HEK293 (cell line): ENCODE measurements around the gene HSD17B12.

Experiments used
- CTCF ChIA-PET: fragments of 350-600 bp; formaldehyde crosslinking; extraction: SDS; loops from one replicate; lab custom pipeline; 2021; ENCODE audit warnings: antibody characterized with exemption; lab: Yijun Ruan, JAX
- POLR2A ChIA-PET: fragments of 300-600 bp; formaldehyde crosslinking; extraction: SDS; loops from one replicate; lab custom pipeline; 2020; ENCODE audit warnings: antibody characterized with exemption, inconsistent platforms; lab: Yijun Ruan, JAX
- H3K27ac ChIP-seq: fragments of 200-500 bp; sonication (Bioruptor generic); 2 replicates; pipeline ENCODE4 v1.5.1; 2014; ENCODE audit warnings: low read depth, low read length, control low read depth, inconsistent platforms; ENCODE audit errors: extremely low read depth
- H3K36me3 ChIP-seq, 2 experiments: fragments of 200-500 bp in 1 of 2; sonication (Bioruptor generic) in 1 of 2; 1 replicate in 1 of 2; 2 replicates in 1 of 2; pipeline ENCODE4 v1.5.1; 2014 to 2017; ENCODE audit warnings: inconsistent platforms in 2 of 2, low read length in 2 of 2; ENCODE audit not compliant: control insufficient read depth in 2 of 2, insufficient read depth in 1 of 2
- H3K4me1 ChIP-seq: fragments of 200-500 bp; sonication (Bioruptor generic); 2 replicates; pipeline ENCODE4 v1.5.1; 2014; ENCODE audit warnings: mild to moderate bottlenecking, low read length, inconsistent platforms; ENCODE audit not compliant: control insufficient read depth, insufficient read depth
- H3K4me3 ChIP-seq: 2 replicates; pipeline ENCODE4 v1.5.1; 2011; ENCODE audit warnings: low read depth, mild to moderate bottlenecking, control low read depth, low read length, moderate library complexity
- H3K9me3 ChIP-seq: fragments of 200-500 bp; sonication (Bioruptor generic); 2 replicates; pipeline ENCODE4 v1.5.1; 2014; ENCODE audit warnings: low read depth, low read length, inconsistent platforms; ENCODE audit not compliant: control insufficient read depth, insufficient read depth
- ELK4 ChIP-seq: IDR thresholded peaks from 2 replicates; pipeline ENCODE4 v1.6.1; 2011; ENCODE audit warnings: mild to moderate bottlenecking, low read depth, low read length, borderline replicate concordance
- FEZF1 ChIP-seq: fragments of 450-650 bp; formaldehyde crosslinking; IDR thresholded peaks from 2 replicates; pipeline ENCODE4 v1.5.1; 2016; ENCODE audit warnings: missing biosample characterization, missing genetic modification characterization
- GLIS2 ChIP-seq: fragments of 450-650 bp; formaldehyde crosslinking; IDR thresholded peaks from 2 replicates; pipeline ENCODE4 v1.5.1; 2016; ENCODE audit warnings: missing biosample characterization, missing genetic modification characterization
- KLF16 ChIP-seq: fragments of 450-650 bp; formaldehyde crosslinking; IDR thresholded peaks from 2 replicates; pipeline ENCODE4 v1.5.1; 2017; ENCODE audit warnings: missing biosample characterization, missing genetic modification characterization
- ZNF16 ChIP-seq: fragments of 450-650 bp; formaldehyde crosslinking; IDR thresholded peaks from 2 replicates; pipeline ENCODE4 v1.5.1; 2016; ENCODE audit warnings: low read depth, missing biosample characterization, missing genetic modification characterization
- ZNF175 ChIP-seq: fragments of 450-650 bp; formaldehyde crosslinking; IDR thresholded peaks from 2 replicates; pipeline ENCODE4 v1.5.1; 2016; ENCODE audit warnings: missing biosample characterization, missing genetic modification characterization
- ZNF18 ChIP-seq: fragments of 450-650 bp; formaldehyde crosslinking; IDR thresholded peaks from 2 replicates; pipeline ENCODE4 v1.5.1; 2016; ENCODE audit warnings: missing biosample characterization, missing genetic modification characterization
- ZNF214 ChIP-seq: fragments of 450-650 bp; formaldehyde crosslinking; IDR thresholded peaks from 2 replicates; pipeline ENCODE4 v1.5.1; 2017; ENCODE audit warnings: missing biosample characterization, mild to moderate bottlenecking, missing genetic modification characterization, borderline replicate concordance
- ZNF292 ChIP-seq: fragments of 450-650 bp; formaldehyde crosslinking; IDR thresholded peaks from 2 replicates; pipeline ENCODE4 v1.5.1; 2016; ENCODE audit warnings: low read depth, missing biosample characterization, missing genetic modification characterization, borderline replicate concordance
- ZNF350 ChIP-seq: fragments of 450-650 bp; formaldehyde crosslinking; IDR thresholded peaks from 2 replicates; pipeline ENCODE4 v1.5.0; 2017; ENCODE audit warnings: missing biosample characterization, mild to moderate bottlenecking, missing genetic modification characterization
- ZNF354C ChIP-seq: fragments of 450-650 bp; formaldehyde crosslinking; IDR thresholded peaks from 2 replicates; pipeline ENCODE4 v1.5.1; 2016; ENCODE audit warnings: missing biosample characterization, missing genetic modification characterization, low read depth, borderline replicate concordance
- ZNF398 ChIP-seq: fragments of 450-650 bp; formaldehyde crosslinking; IDR thresholded peaks from 2 replicates; pipeline ENCODE4 v1.5.1; 2017; ENCODE audit warnings: missing biosample characterization, missing genetic modification characterization
- ZNF423 ChIP-seq: fragments of 450-650 bp; formaldehyde crosslinking; IDR thresholded peaks from 2 replicates; pipeline ENCODE4 v1.5.1; 2016; ENCODE audit warnings: missing biosample characterization, missing genetic modification characterization
- ZNF48 ChIP-seq: fragments of 450-650 bp; formaldehyde crosslinking; IDR thresholded peaks from 2 replicates; pipeline ENCODE4 v1.5.1; 2016; ENCODE audit warnings: missing biosample characterization, missing genetic modification characterization
- ZNF488 ChIP-seq: fragments of 450-650 bp; formaldehyde crosslinking; IDR thresholded peaks from 2 replicates; pipeline ENCODE4 v1.5.1; 2016; ENCODE audit warnings: missing biosample characterization, missing genetic modification characterization
- ZNF610 ChIP-seq: fragments of 450-650 bp; formaldehyde crosslinking; IDR thresholded peaks from 2 replicates; pipeline ENCODE4 v1.5.1; 2016; ENCODE audit warnings: missing biosample characterization, missing genetic modification characterization, borderline replicate concordance
- ZNF626 ChIP-seq: fragments of 450-650 bp; sonication (Bioruptor Pico); formaldehyde crosslinking; IDR thresholded peaks from 2 replicates; pipeline ENCODE4 v1.5.1; 2018; ENCODE audit warnings: missing biosample characterization, missing genetic modification characterization, inconsistent platforms
- ZNF658 ChIP-seq: fragments of 450-650 bp; formaldehyde crosslinking; IDR thresholded peaks from 2 replicates; pipeline ENCODE4; 2016; ENCODE audit warnings: missing biosample characterization, missing genetic modification characterization
- ZNF707 ChIP-seq: fragments of 450-650 bp; formaldehyde crosslinking; IDR thresholded peaks from 2 replicates; pipeline ENCODE4 v1.5.1; 2016; ENCODE audit warnings: missing biosample characterization, missing genetic modification characterization
- ZNF768 ChIP-seq: fragments of 450-650 bp; formaldehyde crosslinking; IDR thresholded peaks from 2 replicates; pipeline ENCODE4 v1.5.1; 2018; ENCODE audit warnings: missing biosample characterization, mild to moderate bottlenecking, missing genetic modification characterization
- TF ChIP-seq, protein P1 (sequence below): fragments of 450-650 bp; formaldehyde crosslinking; IDR thresholded peaks from 2 replicates; pipeline ENCODE4 v1.5.1; 2016; ENCODE audit warnings: missing biosample characterization, missing genetic modification characterization

HSD17B12 gene

DNA sequence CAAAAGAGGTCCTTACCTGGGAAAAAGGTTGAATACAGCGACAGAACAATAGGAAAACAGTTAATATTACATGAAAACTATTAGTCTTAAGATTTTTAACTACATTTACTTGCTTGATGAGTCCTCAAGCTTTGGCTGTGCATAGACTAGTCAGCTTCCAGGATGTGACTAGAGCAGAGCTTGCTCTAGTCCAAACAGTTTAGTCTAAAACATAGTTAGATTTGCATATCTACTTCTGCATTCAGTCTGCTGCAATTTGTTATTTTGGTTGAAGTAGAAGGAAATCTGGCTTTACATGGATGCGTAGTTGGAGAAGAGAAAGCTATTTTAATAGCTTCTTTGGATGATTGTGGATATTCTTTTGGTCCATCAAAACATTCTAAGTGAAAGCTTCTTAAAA is 104.8 kb downstream of the HSD17B12 start:
- POLR2A ChIA-PET: no interaction called here
- H3K9me3 ChIP-seq: no peaks in the 10 kb centered on the region
- no peak for TF ChIP-seq ZNF423 (tag by site-specific recombination)
- TF ChIP-seq ZNF350 (tag by site-specific recombination): no peak
- no peak for TF ChIP-seq ZNF48 (tag by site-specific recombination)
- no peak for TF ChIP-seq ZNF354C (tag by site-specific recombination)
- TF ChIP-seq, protein P1, sequence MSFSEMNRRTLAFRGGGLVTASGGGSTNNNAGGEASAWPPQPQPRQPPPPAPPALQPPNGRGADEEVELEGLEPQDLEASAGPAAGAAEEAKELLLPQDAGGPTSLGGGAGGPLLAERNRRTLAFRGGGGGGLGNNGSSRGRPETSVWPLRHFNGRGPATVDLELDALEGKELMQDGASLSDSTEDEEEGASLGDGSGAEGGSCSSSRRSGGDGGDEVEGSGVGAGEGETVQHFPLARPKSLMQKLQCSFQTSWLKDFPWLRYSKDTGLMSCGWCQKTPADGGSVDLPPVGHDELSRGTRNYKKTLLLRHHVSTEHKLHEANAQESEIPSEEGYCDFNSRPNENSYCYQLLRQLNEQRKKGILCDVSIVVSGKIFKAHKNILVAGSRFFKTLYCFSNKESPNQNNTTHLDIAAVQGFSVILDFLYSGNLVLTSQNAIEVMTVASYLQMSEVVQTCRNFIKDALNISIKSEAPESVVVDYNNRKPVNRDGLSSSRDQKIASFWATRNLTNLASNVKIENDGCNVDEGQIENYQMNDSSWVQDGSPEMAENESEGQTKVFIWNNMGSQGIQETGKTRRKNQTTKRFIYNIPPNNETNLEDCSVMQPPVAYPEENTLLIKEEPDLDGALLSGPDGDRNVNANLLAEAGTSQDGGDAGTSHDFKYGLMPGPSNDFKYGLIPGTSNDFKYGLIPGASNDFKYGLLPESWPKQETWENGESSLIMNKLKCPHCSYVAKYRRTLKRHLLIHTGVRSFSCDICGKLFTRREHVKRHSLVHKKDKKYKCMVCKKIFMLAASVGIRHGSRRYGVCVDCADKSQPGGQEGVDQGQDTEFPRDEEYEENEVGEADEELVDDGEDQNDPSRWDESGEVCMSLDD (tag by site-specific recombination): no peak
- no peak for TF ChIP-seq ZNF398 (tag by site-specific recombination)
- no peak for TF ChIP-seq KLF16 (tag by site-specific recombination)
- TF ChIP-seq ZNF214 (tag by site-specific recombination): no peak
- TF ChIP-seq ZNF488 (tag by site-specific recombination): no peak
- TF ChIP-seq, all 188 proteins: peak for 0
- Histone ChIP-seq H3K4me3 (no peak overlapping the region), H3K4me1 (no peaks in the 10 kb centered on the region), H3K36me3 (peaks cover 0 to 3% of the 10 kb centered on the region in 2 experiments; a peak in 2 of 3 replicates), H3K27ac (no peak overlapping the region)
- CTCF ChIA-PET: no interaction called here

GRCh38 chr11:43786016-43786415 is 105.5 kb downstream of the HSD17B12 start:
- H3K36me3 ChIP-seq: peaks cover 0 to 3% of the 10 kb centered on the region in 2 experiments; a peak in 2 of 3 replicates
- no peaks in the 10 kb centered on the region for H3K4me1 ChIP-seq
- no peak overlapping the region for H3K27ac ChIP-seq
- TF ChIP-seq FEZF1 (tag by site-specific recombination) (no peak), ZNF610 (tag by site-specific recombination) (no peak), ZNF768 (tag by site-specific recombination) (no peak), ELK4 (no peak), ZNF18 (tag by site-specific recombination) (no peak), ZNF707 (tag by site-specific recombination) (no peak), ZNF626 (tag by site-specific recombination) (no peak), GLIS2 (tag by site-specific recombination) (no peak), ZNF292 (tag by site-specific recombination) (no peak), ZNF658 (no peak), ZNF16 (no peak), ZNF175 (tag by site-specific recombination) (no peak)
- no peaks in the 10 kb centered on the region for H3K9me3 ChIP-seq
- ChIA-PET POLR2A (no interaction called here), CTCF (no interaction called here)
- H3K4me3 ChIP-seq: no peak overlapping the region
